Measurements from ENCODE around the gene KRT14. TPM values are rescaled to one million over a fixed set of nuclear protein-coding genes. Genes with fewer than 3 reads are reported as not detected.
A peak's percentile ranks its signal among the peaks of the same experiment; 100 is the strongest.

The KRT14 gene
- total RNA-seq, 4 donors from 2014 or later: 7,400 to 12,534 (median 10,685) TPM

- Histone ChIP-seq H3K36me3 (no peaks in the 10 kb centered on the region), H3K27me3 (peaks cover 12% of the 10 kb centered on the region), H3K4me3 (no peak overlapping the region), H3K27ac (no peak overlapping the region), H3K4me1 (peaks cover 21% of the 10 kb centered on the region), H3K9me3 (no peaks in the 10 kb centered on the region)
- WGBS: 63% methylated on average over 3 of the region's 8 CpGs
- DNase-seq (ENCODE audit: low spot score in 2 of 2): no peak
- TF ChIP-seq EP300 (IDR thresholded peaks at IDR 0.05): no peak
- no peak for TF ChIP-seq POLR2AphosphoS5 (IDR thresholded peaks at IDR 0.05)
- TF ChIP-seq CTCF (IDR thresholded peaks at IDR 0.05): no peak
- no peak for TF ChIP-seq POLR2A (IDR thresholded peaks at IDR 0.05)
Measured at GRCh38 chr17:41593306-41593981, 6.7 kb upstream of the KRT14 start.

- no peak overlapping the region for H3K27ac ChIP-seq
- DNase-seq (ENCODE audit: low spot score in 2 of 2): no peak
- no peak overlapping the region for H3K4me3 ChIP-seq
- 90% methylated on average over 8 of the region's 12 CpGs for WGBS
- H3K9me3 ChIP-seq: no peaks in the 10 kb centered on the region
- H3K4me1 ChIP-seq: peaks cover 26% of the 10 kb centered on the region
- peaks cover 12% of the 10 kb centered on the region for H3K27me3 ChIP-seq
- no peaks in the 10 kb centered on the region for H3K36me3 ChIP-seq
- TF ChIP-seq EP300 (IDR thresholded peaks at IDR 0.05): no peak
- TF ChIP-seq CTCF (IDR thresholded peaks at IDR 0.05): no peak
- no peak for TF ChIP-seq POLR2AphosphoS5 (IDR thresholded peaks at IDR 0.05)
- TF ChIP-seq POLR2A (IDR thresholded peaks at IDR 0.05): no peak
Measured at GRCh38 chr17:41592601-41593305, 6.1 kb upstream of the KRT14 start.

- Histone ChIP-seq H3K9me3 (no peaks in the 10 kb centered on the region), H3K4me3 (no peak overlapping the region), H3K27ac (no peak overlapping the region), H3K4me1 (peaks cover 37% of the 10 kb centered on the region), H3K36me3 (no peaks in the 10 kb centered on the region), H3K27me3 (peaks cover 5% of the 10 kb centered on the region)
- no peak for DNase-seq (ENCODE audit: low spot score in 2 of 2)
- WGBS: 60% methylated on average over 3 of the region's 3 CpGs
- TF ChIP-seq EP300 (IDR thresholded peaks at IDR 0.05): no peak
- no peak for TF ChIP-seq CTCF (IDR thresholded peaks at IDR 0.05)
- TF ChIP-seq POLR2A (IDR thresholded peaks at IDR 0.05): no peak
- TF ChIP-seq POLR2AphosphoS5 (IDR thresholded peaks at IDR 0.05): no peak
Measured at GRCh38 chr17:41589301-41589700, 2.6 kb upstream of the KRT14 start.

GRCh38 chr17:41588126-41588810 is 1.6 kb upstream of the KRT14 start:
- no peak for DNase-seq (ENCODE audit: low spot score in 2 of 2)
- no peak for TF ChIP-seq POLR2A (IDR thresholded peaks at IDR 0.05)
- no peak for TF ChIP-seq CTCF (IDR thresholded peaks at IDR 0.05)
- no peak for TF ChIP-seq POLR2AphosphoS5 (IDR thresholded peaks at IDR 0.05)
- no peak for TF ChIP-seq EP300 (IDR thresholded peaks at IDR 0.05)
- 44% methylated on average over 4 of the region's 8 CpGs for WGBS
- Histone ChIP-seq H3K27ac (peak overlapping the region; percentile 71), H3K4me3 (peak overlapping the region; percentile 18), H3K27me3 (peaks cover 2% of the 10 kb centered on the region), H3K4me1 (peaks cover 34% of the 10 kb centered on the region), H3K9me3 (no peaks in the 10 kb centered on the region), H3K36me3 (no peaks in the 10 kb centered on the region)

Data from suprapubic skin (tissue), 4 donors.